Loucy (cell line): ENCODE measurements around the gene GRIP1.

ENCODE experiments used
- H2AFZ ChIP-seq: fragments of 200-600 bp; sonication (generic); 2 replicates; pipeline ENCODE4 v1.6.0; 2016; ENCODE audit warnings: antibody characterized with exemption, mild to moderate bottlenecking, low read length, moderate library complexity
- H3F3A ChIP-seq: fragments of 200-600 bp; 2 replicates; pipeline ENCODE4 v1.6.0; 2016; ENCODE audit warnings: antibody characterized with exemption, low read depth, mild to moderate bottlenecking
- H3K27me3 ChIP-seq: fragments of 200-600 bp; sonication (generic); 2 replicates; pipeline ENCODE4 v1.6.1; 2014; ENCODE audit warnings: low read length, mild to moderate bottlenecking; ENCODE audit not compliant: insufficient read depth, poor library complexity, severe bottlenecking
- H3K36me3 ChIP-seq: fragments of 200-600 bp; sonication (generic); 2 replicates; pipeline ENCODE4 v1.6.1; 2016; ENCODE audit warnings: low read length; ENCODE audit not compliant: insufficient read depth
- H3K4me1 ChIP-seq: fragments of 200-600 bp; sonication (generic); 2 replicates; pipeline ENCODE4 v1.5.1; 2014; ENCODE audit warnings: low read length, mild to moderate bottlenecking; ENCODE audit not compliant: insufficient read depth, poor library complexity, severe bottlenecking
- H3K4me2 ChIP-seq: fragments of 200-600 bp; sonication (generic); 2 replicates; pipeline ENCODE4 v1.6.0; 2014; ENCODE audit warnings: antibody characterized with exemption, low read length, low read depth, mild to moderate bottlenecking; ENCODE audit not compliant: poor library complexity, severe bottlenecking
- H3K4me3 ChIP-seq: fragments of 200-600 bp; sonication (generic); 2 replicates; pipeline ENCODE4 v1.5.1; 2014; ENCODE audit warnings: low read length, mild to moderate bottlenecking, mixed read lengths; ENCODE audit not compliant: poor library complexity, severe bottlenecking
- H3K79me2 ChIP-seq: fragments of 200-600 bp; sonication (generic); 2 replicates; pipeline ENCODE4 v1.6.1; 2014; ENCODE audit warnings: low read length; ENCODE audit not compliant: insufficient read depth
- H3K9ac ChIP-seq: fragments of 200-600 bp; sonication (generic); 2 replicates; pipeline ENCODE4 v1.6.0; 2014; ENCODE audit warnings: mild to moderate bottlenecking, low read depth, low read length, moderate library complexity; ENCODE audit not compliant: poor library complexity, severe bottlenecking
- H3K9me2 ChIP-seq: fragments of 200-600 bp; sonication (generic); replicated peaks from 2 replicates; pipeline ENCODE4 v1.6.1; 2016; ENCODE audit warnings: low read depth, low read length, mixed read lengths
- H3K9me3 ChIP-seq: fragments of 200-600 bp; sonication (generic); 2 replicates; pipeline ENCODE4 v1.6.1; 2014; ENCODE audit warnings: mild to moderate bottlenecking, antibody characterized with exemption, low read length, low read depth; ENCODE audit not compliant: insufficient read depth
- H4K20me1 ChIP-seq: fragments of 200-600 bp; sonication (generic); 2 replicates; pipeline ENCODE4 v1.6.0; 2014; ENCODE audit warnings: antibody characterized with exemption, low read length, mild to moderate bottlenecking; ENCODE audit not compliant: insufficient read depth, poor library complexity, severe bottlenecking
- CTCF ChIP-seq: fragments of 200-600 bp; sonication (generic); conservative IDR thresholded peaks from 2 replicates; pipeline ENCODE4 v1.5.1; 2014; ENCODE audit warnings: mild to moderate bottlenecking, antibody characterized with exemption, low read length
- EZH2phosphoT487 ChIP-seq: fragments of 200-600 bp; IDR thresholded peaks from 2 replicates; pipeline ENCODE4 v1.6.1; 2018; ENCODE audit warnings: antibody characterized with exemption, mild to moderate bottlenecking, moderate library complexity, borderline replicate concordance

The GRIP1 gene

GRCh38 chr12:66539431-66539830 lies 139.4 kb downstream of the GRIP1 start:
- Histone ChIP-seq H2AFZ (no peak overlapping the region), H3F3A (no peaks in the 10 kb centered on the region), H3K9me3 (no peaks in the 10 kb centered on the region), H4K20me1 (no peaks in the 10 kb centered on the region), H3K27me3 (no peaks in the 10 kb centered on the region), H3K79me2 (no peaks in the 10 kb centered on the region), H3K36me3 (no peaks in the 10 kb centered on the region), H3K4me3 (no peak overlapping the region), H3K9me2 (no peaks in the 10 kb centered on the region), H3K9ac (no peak overlapping the region), H3K4me1 (no peaks in the 10 kb centered on the region), H3K4me2 (no peak overlapping the region)
- no peak for TF ChIP-seq EZH2phosphoT487
- no peak for TF ChIP-seq CTCF

GRCh38 chr12:66538970-66539369 lies 139.9 kb downstream of the GRIP1 start:
- Histone ChIP-seq H3K27me3 (no peaks in the 10 kb centered on the region), H3K4me1 (no peaks in the 10 kb centered on the region), H3F3A (no peaks in the 10 kb centered on the region), H3K4me3 (no peak overlapping the region), H3K4me2 (no peak overlapping the region), H3K9ac (no peak overlapping the region), H3K9me3 (no peaks in the 10 kb centered on the region), H3K36me3 (no peaks in the 10 kb centered on the region), H4K20me1 (no peaks in the 10 kb centered on the region), H3K79me2 (no peaks in the 10 kb centered on the region), H3K9me2 (no peaks in the 10 kb centered on the region), H2AFZ (no peak overlapping the region)
- TF ChIP-seq EZH2phosphoT487 (no peak), CTCF (no peak)

- Histone ChIP-seq H3K9me3 (no peaks in the 10 kb centered on the region), H3K36me3 (no peaks in the 10 kb centered on the region), H3K4me2 (no peak overlapping the region), H2AFZ (no peak overlapping the region), H3K79me2 (no peaks in the 10 kb centered on the region), H3K9ac (no peak overlapping the region), H3K4me1 (no peaks in the 10 kb centered on the region), H3K9me2 (no peaks in the 10 kb centered on the region), H4K20me1 (no peaks in the 10 kb centered on the region), H3K27me3 (no peaks in the 10 kb centered on the region), H3K4me3 (no peak overlapping the region), H3F3A (no peaks in the 10 kb centered on the region)
- no peak for TF ChIP-seq EZH2phosphoT487
- no peak for TF ChIP-seq CTCF
These were observed 141.0 kb downstream of the GRIP1 start for GRCh38 chr12:66537876-66538275.
